Gastrocnemius medialis (tissue), 4 donors: ENCODE results near the gene ZFAND4.

Experiments used
- POLR2A ChIP-seq, 2 donors: fragments of 450-650 bp; IDR thresholded peaks; one replicate each; pipeline ENCODE4 v1.6.1; 2017; ENCODE audit warnings: antibody characterized with exemption in 2 of 2, mild to moderate bottlenecking in 2 of 2, moderate library complexity in 2 of 2
- TF ChIP-seq, protein P1 (sequence below), 5 experiments: fragments of 450-650 bp in 3 of 5; fragments of 200-600 bp in 2 of 5; sonication (generic) in 2 of 5; IDR thresholded peaks in 4 of 5; conservative IDR thresholded peaks in 1 of 5; 1 replicate in 4 of 5; 2 replicates in 1 of 5; pipeline ENCODE4 v1.5.1; 2016 to 2019; ENCODE audit warnings: antibody characterized with exemption in 5 of 5, mild to moderate bottlenecking in 3 of 5, moderate library complexity in 3 of 5

DNA sequence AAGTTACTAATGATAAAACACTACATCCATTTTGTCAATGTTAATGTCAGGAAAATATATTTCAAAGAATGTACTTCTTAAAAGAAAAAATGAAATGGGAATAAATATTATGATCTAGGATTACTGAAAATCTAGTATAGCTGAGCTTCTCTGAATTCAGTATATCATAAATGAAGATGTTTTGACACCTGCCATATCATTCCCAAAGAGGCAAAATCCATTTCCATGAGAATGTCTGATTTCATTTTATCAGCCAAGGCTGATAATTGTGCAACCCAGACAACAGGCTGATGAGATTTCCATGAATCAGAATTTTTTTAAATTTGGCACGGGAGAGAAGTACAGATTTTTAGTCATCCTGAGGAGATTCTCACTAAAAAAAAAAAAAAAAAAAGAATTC lies 32.5 kb downstream of the ZFAND4 start:
- TF ChIP-seq, protein P1, sequence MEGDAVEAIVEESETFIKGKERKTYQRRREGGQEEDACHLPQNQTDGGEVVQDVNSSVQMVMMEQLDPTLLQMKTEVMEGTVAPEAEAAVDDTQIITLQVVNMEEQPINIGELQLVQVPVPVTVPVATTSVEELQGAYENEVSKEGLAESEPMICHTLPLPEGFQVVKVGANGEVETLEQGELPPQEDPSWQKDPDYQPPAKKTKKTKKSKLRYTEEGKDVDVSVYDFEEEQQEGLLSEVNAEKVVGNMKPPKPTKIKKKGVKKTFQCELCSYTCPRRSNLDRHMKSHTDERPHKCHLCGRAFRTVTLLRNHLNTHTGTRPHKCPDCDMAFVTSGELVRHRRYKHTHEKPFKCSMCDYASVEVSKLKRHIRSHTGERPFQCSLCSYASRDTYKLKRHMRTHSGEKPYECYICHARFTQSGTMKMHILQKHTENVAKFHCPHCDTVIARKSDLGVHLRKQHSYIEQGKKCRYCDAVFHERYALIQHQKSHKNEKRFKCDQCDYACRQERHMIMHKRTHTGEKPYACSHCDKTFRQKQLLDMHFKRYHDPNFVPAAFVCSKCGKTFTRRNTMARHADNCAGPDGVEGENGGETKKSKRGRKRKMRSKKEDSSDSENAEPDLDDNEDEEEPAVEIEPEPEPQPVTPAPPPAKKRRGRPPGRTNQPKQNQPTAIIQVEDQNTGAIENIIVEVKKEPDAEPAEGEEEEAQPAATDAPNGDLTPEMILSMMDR (IDR thresholded peaks at IDR 0.05 in 4 of 5, conservative IDR thresholded peaks at IDR 0.05 in 1 of 5) = no peak
- TF ChIP-seq POLR2A (IDR thresholded peaks at IDR 0.05) = no peak
